Keratinocyte (primary cell): ENCODE measurements around the gene DDX27. TPM values are rescaled to one million over a fixed set of nuclear protein-coding genes. Genes with fewer than 3 reads are reported as not detected.

Experiments
- DNase-seq: peaks from one replicate; pipeline ENCODE4 v3.0.0-alpha.2; 2011; ENCODE audit warnings: low read depth, missing footprints, low spot score
- FAIRE-seq: peaks from 2 replicates; lab custom pipeline; 2011; peaks lifted over from hg19 to GRCh38; lab: Jason Lieb, UNC
- H2AFZ ChIP-seq: 2 replicates; pipeline ENCODE4 v1.6.0; 2012; ENCODE audit warnings: low read length, control low read depth, inconsistent platforms; ENCODE audit not compliant: control insufficient read depth
- H3K27ac ChIP-seq: 2 replicates; pipeline ENCODE4 v1.5.1; 2011; ENCODE audit warnings: low read length; ENCODE audit not compliant: control insufficient read depth, insufficient read depth
- H3K27me3 ChIP-seq: 3 replicates; pipeline ENCODE4 v1.6.0; 2011; ENCODE audit warnings: low read length; ENCODE audit not compliant: control insufficient read depth, insufficient read depth; ENCODE audit errors: extremely low read depth
- H3K36me3 ChIP-seq, 2 experiments: 2 replicates in 1 of 2; 3 replicates in 1 of 2; pipeline ENCODE4 v1.5.1; 2011; ENCODE audit warnings: low read length in 2 of 2, mild to moderate bottlenecking in 1 of 2; ENCODE audit not compliant: control insufficient read depth in 2 of 2, insufficient read depth in 2 of 2; ENCODE audit errors: extremely low read depth in 1 of 2
- H3K4me1 ChIP-seq: 3 replicates; pipeline ENCODE4 v1.5.1; 2011; ENCODE audit warnings: low read length; ENCODE audit not compliant: control insufficient read depth, insufficient read depth; ENCODE audit errors: extremely low read depth
- H3K4me2 ChIP-seq: 3 replicates; pipeline ENCODE4 v1.6.0; 2011; ENCODE audit warnings: low read depth, low read length; ENCODE audit not compliant: control insufficient read depth, insufficient read depth; ENCODE audit errors: extremely low read depth
- H3K4me3 ChIP-seq, 3 experiments: fragments of 200-600 bp in 1 of 3; sonication (generic) in 1 of 3; 2 replicates in 2 of 3; 3 replicates in 1 of 3; pipeline ENCODE4 v1.5.1; 2011 to 2016; ENCODE audit warnings: low read length in 3 of 3, mild to moderate bottlenecking in 3 of 3, control low read depth in 2 of 3, inconsistent platforms in 1 of 3, low read depth in 1 of 3, mixed read lengths in 1 of 3, mixed run types in 1 of 3, moderate library complexity in 1 of 3; ENCODE audit not compliant: control insufficient read depth in 2 of 3, insufficient read depth in 2 of 3; ENCODE audit errors: extremely low read depth in 1 of 3
- H3K79me2 ChIP-seq: 2 replicates; pipeline ENCODE4 v1.6.0; 2012; ENCODE audit warnings: low read length; ENCODE audit not compliant: control insufficient read depth, insufficient read depth
- H3K9ac ChIP-seq: 3 replicates; pipeline ENCODE4 v1.6.0; 2011; ENCODE audit warnings: low read length; ENCODE audit not compliant: control insufficient read depth, insufficient read depth; ENCODE audit errors: extremely low read depth
- H3K9me1 ChIP-seq: 3 replicates; pipeline ENCODE4 v1.6.0; 2011; ENCODE audit warnings: low read length; ENCODE audit not compliant: control insufficient read depth, insufficient read depth; ENCODE audit errors: extremely low read depth
- H3K9me3 ChIP-seq: 2 replicates; pipeline ENCODE4 v1.5.1; 2012; ENCODE audit warnings: low read depth, low read length; ENCODE audit not compliant: control insufficient read depth
- H4K20me1 ChIP-seq: 3 replicates; pipeline ENCODE4 v1.6.0; 2011; ENCODE audit warnings: low read length; ENCODE audit not compliant: control insufficient read depth, insufficient read depth; ENCODE audit errors: extremely low read depth
- EZH2 ChIP-seq: IDR thresholded peaks from one replicate; pipeline ENCODE4 v1.6.1; 2012; ENCODE audit warnings: inconsistent platforms, mild to moderate bottlenecking, low read length, moderate library complexity
- dilution Hi-C: fragments of 300-500 bp; cut with MboI; formaldehyde crosslinking; loops from one replicate; pipeline ENCODE4 v1.7.0; 2020; ENCODE audit warnings: low sequenced_read_pairs; ENCODE audit not compliant: extremely low pct_ligation_motif_present
- polyA plus RNA-seq, 5 experiments: library from polyadenylated mRNA; depleted of rRNA in 3 of 5; stranded (reverse) in 3 of 5; stranded (forward) in 1 of 5; unstranded in 1 of 5; fragments of >200 nt; gene quantifications; 1 replicate in 1 of 5; 2 replicates in 3 of 5; 3 replicates in 1 of 5; pipeline versions ENCODE4 v1.2.1 to v1.2.3, GENCODE V29; 2011 to 2012; ENCODE audit warnings: missing spikeins in 2 of 5, low read depth in 1 of 5, low replicate concordance in 1 of 5
- TF ChIP-seq, protein P1 (sequence below), 3 experiments: IDR thresholded peaks in 1 of 3; conservative IDR thresholded peaks in 1 of 3; optimal IDR thresholded peaks in 1 of 3; 2 replicates in 2 of 3; 3 replicates in 1 of 3; pipeline versions ENCODE3 to v1.5.1; 2011; ENCODE audit warnings: low read length in 3 of 3, mild to moderate bottlenecking in 3 of 3, moderate library complexity in 2 of 3, control low read depth in 1 of 3, inconsistent platforms in 1 of 3; ENCODE audit not compliant: insufficient read depth in 2 of 3; ENCODE audit errors: extremely low read depth in 1 of 3

DDX27 gene
- polyA plus RNA-seq, 1 donor (not counting 4 experiments of a cell fraction or from before 2014, with no cell fraction given): 34.5 TPM

DNA sequence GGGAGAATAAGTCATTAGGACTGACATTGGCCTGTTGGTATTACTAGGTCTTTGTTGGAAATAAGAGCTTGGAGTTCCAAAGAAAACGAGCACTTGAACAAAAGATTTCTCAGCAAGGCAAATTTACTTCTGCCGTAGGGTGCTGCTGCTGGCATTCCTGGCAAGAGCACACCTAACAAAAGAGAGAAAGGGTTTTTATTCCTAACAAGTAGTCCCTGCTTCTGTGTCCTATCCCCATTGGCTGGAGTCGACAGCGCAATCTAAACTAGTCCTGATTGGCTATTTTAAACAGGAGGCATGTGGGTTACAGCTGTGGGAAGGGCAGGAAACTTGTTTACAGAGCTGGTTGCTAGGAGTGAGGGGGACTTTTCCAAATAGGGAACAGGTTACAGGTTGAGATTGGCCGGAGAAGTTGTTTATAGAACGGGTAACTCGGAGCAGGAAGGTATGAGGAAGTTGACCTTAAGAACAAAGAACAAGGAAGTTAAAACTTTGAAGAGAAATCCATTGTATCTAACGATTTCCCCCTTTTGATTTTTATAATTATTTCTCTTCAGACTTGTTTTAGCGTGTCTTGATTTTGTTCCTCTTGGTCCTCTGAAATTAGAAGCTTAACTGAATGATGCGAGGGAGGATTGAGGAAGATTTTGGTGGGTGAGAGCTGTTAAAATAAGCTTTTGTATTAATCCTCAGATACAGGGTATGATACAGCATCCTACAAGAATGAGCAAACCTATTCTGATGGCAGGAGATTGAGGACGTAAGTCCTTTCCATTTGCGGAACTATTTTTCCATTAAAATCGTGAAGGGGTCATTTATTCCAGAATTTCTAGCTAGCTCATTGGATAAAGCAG, 62.1 kb downstream of the DDX27 start:
- peak overlapping the region; percentile 96 for H3K4me2 ChIP-seq
- H4K20me1 ChIP-seq: peaks cover 67% of the 10 kb centered on the region
- H3K36me3 ChIP-seq: peaks cover 42 to 69% of the 10 kb centered on the region in 2 experiments
- H2AFZ ChIP-seq: no peak overlapping the region
- H3K4me1 ChIP-seq: peaks cover 47% of the 10 kb centered on the region
- dilution Hi-C loops: no loop called here
- H3K27me3 ChIP-seq: no peaks in the 10 kb centered on the region
- H3K4me3 ChIP-seq: peak overlapping the region; percentile 98 to 100 (median 99)
- peak overlapping the region; percentile 99 for H3K9ac ChIP-seq
- no peak for TF ChIP-seq EZH2
- TF ChIP-seq, protein P1, sequence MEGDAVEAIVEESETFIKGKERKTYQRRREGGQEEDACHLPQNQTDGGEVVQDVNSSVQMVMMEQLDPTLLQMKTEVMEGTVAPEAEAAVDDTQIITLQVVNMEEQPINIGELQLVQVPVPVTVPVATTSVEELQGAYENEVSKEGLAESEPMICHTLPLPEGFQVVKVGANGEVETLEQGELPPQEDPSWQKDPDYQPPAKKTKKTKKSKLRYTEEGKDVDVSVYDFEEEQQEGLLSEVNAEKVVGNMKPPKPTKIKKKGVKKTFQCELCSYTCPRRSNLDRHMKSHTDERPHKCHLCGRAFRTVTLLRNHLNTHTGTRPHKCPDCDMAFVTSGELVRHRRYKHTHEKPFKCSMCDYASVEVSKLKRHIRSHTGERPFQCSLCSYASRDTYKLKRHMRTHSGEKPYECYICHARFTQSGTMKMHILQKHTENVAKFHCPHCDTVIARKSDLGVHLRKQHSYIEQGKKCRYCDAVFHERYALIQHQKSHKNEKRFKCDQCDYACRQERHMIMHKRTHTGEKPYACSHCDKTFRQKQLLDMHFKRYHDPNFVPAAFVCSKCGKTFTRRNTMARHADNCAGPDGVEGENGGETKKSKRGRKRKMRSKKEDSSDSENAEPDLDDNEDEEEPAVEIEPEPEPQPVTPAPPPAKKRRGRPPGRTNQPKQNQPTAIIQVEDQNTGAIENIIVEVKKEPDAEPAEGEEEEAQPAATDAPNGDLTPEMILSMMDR (optimal IDR thresholded peaks at IDR 0.05 in 1 of 3, IDR thresholded peaks at IDR 0.05 in 1 of 3, conservative IDR thresholded peaks at IDR 0.05 in 1 of 3; ENCODE audit: extremely low read depth in 1 of 3, insufficient read depth in 2 of 3, low read length in 3 of 3): no peak
- H3K27ac ChIP-seq: peak overlapping the region; percentile 93
- FAIRE-seq: no peak
- no peaks in the 10 kb centered on the region for H3K9me3 ChIP-seq
- DNase-seq: peak; percentile 48
- peaks cover 90% of the 10 kb centered on the region for H3K79me2 ChIP-seq
- no peaks in the 10 kb centered on the region for H3K9me1 ChIP-seq

DNA sequence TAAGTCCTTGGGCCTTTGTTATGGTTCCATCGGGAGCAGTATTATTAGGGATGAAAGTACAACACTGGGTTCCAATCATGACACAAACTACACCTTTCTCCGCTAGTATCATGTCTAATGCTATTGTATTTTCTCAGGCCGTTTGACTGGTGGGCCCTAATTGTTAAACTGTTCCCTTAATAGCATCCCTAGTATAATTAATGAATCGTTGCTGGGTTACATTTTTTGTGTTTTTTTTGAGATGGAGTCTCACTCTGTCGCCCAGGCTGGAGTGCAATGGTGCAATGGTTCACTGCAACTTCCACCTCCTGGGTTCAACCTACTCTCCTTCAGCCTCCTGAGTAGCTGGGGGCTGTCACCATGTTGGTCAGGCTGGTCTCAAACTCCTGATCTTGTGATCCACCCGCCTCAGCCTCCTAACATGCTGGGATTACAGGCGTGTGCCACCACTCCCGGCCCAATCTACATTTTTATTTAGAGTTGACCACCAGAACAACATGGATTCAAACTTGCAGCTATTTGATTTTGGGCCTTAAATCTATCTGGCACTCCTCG, 62.8 kb downstream of the DDX27 start:
- dilution Hi-C loops: no loop called here
- Histone ChIP-seq H3K36me3 (peaks cover 49 to 76% of the 10 kb centered on the region in 2 experiments), H4K20me1 (peaks cover 74% of the 10 kb centered on the region), H3K79me2 (peaks cover 90% of the 10 kb centered on the region), H3K9me3 (peaks cover 6% of the 10 kb centered on the region), H3K9me1 (peaks cover under 1% of the 10 kb centered on the region), H3K4me2 (peak overlapping the region; percentile 96), H3K27me3 (no peaks in the 10 kb centered on the region), H3K9ac (peak overlapping the region; percentile 99), H3K4me1 (peaks cover 54% of the 10 kb centered on the region), H3K4me3 (peak overlapping the region; percentile 98 to 100 (median 99)), H2AFZ (no peak overlapping the region), H3K27ac (peak overlapping the region; percentile 0)
- DNase-seq (no peak), FAIRE-seq (no peak)
- TF ChIP-seq EZH2: no peak
- TF ChIP-seq, protein P1 (optimal IDR thresholded peaks at IDR 0.05 in 1 of 3, IDR thresholded peaks at IDR 0.05 in 1 of 3, conservative IDR thresholded peaks at IDR 0.05 in 1 of 3; ENCODE audit: extremely low read depth in 1 of 3, insufficient read depth in 2 of 3, low read length in 3 of 3): no peak
